LNCaP clone FGC (cell line): Measurements from ENCODE around the gene GRIN2A.

Experiments used
- DNase-seq: peaks from one replicate; pipeline ENCODE4 v3.0.0-alpha.2; 2011; ENCODE audit warnings: low read depth
- H3K4me3 ChIP-seq: 2 replicates; pipeline ENCODE4 v1.5.1; 2011; ENCODE audit warnings: mild to moderate bottlenecking, low read depth, low read length, control low read depth
- CTCF ChIP-seq: IDR thresholded peaks from 2 replicates; pipeline ENCODE4 v1.5.1; 2012; ENCODE audit warnings: mild to moderate bottlenecking; ENCODE audit not compliant: control insufficient read depth, insufficient read depth; ENCODE audit errors: extremely low read depth

The GRIN2A gene

GRCh38 chr16:9807302-9807701 lies 374.9 kb downstream of the GRIN2A start:
- H3K4me3 ChIP-seq: no peak overlapping the region
- DNase-seq: no peak
- no peak for TF ChIP-seq CTCF

- no peak for TF ChIP-seq CTCF
- DNase-seq: no peak
- H3K4me3 ChIP-seq: no peak overlapping the region
These were observed 377.1 kb downstream of the GRIN2A start for GRCh38 chr16:9805109-9805508.

GRCh38 chr16:9802160-9802559 lies 380.1 kb downstream of the GRIN2A start:
- DNase-seq: no peak
- H3K4me3 ChIP-seq: no peak overlapping the region
- no peak for TF ChIP-seq CTCF

- no peak for DNase-seq
- H3K4me3 ChIP-seq: no peak overlapping the region
- TF ChIP-seq CTCF: no peak
These were observed 380.6 kb downstream of the GRIN2A start for GRCh38 chr16:9801651-9802050.

- no peak for TF ChIP-seq CTCF
- H3K4me3 ChIP-seq: no peak overlapping the region
- no peak for DNase-seq
These were observed 382.0 kb downstream of the GRIN2A start for GRCh38 chr16:9800186-9800738.

GRCh38 chr16:9798952-9799580 lies 383.2 kb downstream of the GRIN2A start:
- no peak overlapping the region for H3K4me3 ChIP-seq
- TF ChIP-seq CTCF: no peak

GRCh38 chr16:9798474-9798873 lies 383.8 kb downstream of the GRIN2A start:
- no peak for DNase-seq
- H3K4me3 ChIP-seq: no peak overlapping the region
- no peak for TF ChIP-seq CTCF

More at GRCh38 chr16:9798952-9799580, 383.2 kb downstream of the GRIN2A start:
- DNase-seq: no peak
